H9 (cell line): ENCODE results near the gene MRPS26. TPM values are rescaled to one million over a fixed set of nuclear protein-coding genes. Genes with fewer than 3 reads are reported as not detected.

ENCODE experiments used
- DNase-seq: peaks from one replicate; pipeline ENCODE4 v3.0.0-alpha.2; 2017
- H2AFZ ChIP-seq: one replicate; pipeline ENCODE4 v1.6.1; 2013; ENCODE audit warnings: mild to moderate bottlenecking, low read length, control low read depth, moderate library complexity
- H2AK5ac ChIP-seq: 2 replicates; pipeline ENCODE4 v1.6.1; 2013; ENCODE audit warnings: low read length, control low read depth, mixed read lengths; ENCODE audit not compliant: insufficient read length
- H2BK120ac ChIP-seq: one replicate; pipeline ENCODE4 v1.6.1; 2013; ENCODE audit warnings: low read depth, mild to moderate bottlenecking, low read length, control low read depth, inconsistent platforms; ENCODE audit not compliant: poor library complexity, severe bottlenecking
- H2BK12ac ChIP-seq: 2 replicates; pipeline ENCODE4 v1.6.1; 2013; ENCODE audit warnings: low read length, control low read depth, mixed read lengths, low read depth; ENCODE audit not compliant: insufficient read length
- H2BK15ac ChIP-seq: 2 replicates; pipeline ENCODE4 v1.6.1; 2013; ENCODE audit warnings: low read depth, low read length, control low read depth
- H2BK20ac ChIP-seq: one replicate; pipeline ENCODE4 v1.6.1; 2013; ENCODE audit warnings: low read depth, mild to moderate bottlenecking, low read length, control low read depth, inconsistent platforms; ENCODE audit not compliant: poor library complexity, severe bottlenecking
- H2BK5ac ChIP-seq: 2 replicates; pipeline ENCODE4 v1.6.1; 2013; ENCODE audit warnings: low read length, control low read depth, mixed read lengths; ENCODE audit not compliant: insufficient read length
- H3K14ac ChIP-seq: 2 replicates; pipeline ENCODE4 v1.6.1; 2013; ENCODE audit warnings: low read length, control low read depth; ENCODE audit not compliant: insufficient read depth
- H3K18ac ChIP-seq: 2 replicates; pipeline ENCODE4 v1.6.1; 2013; ENCODE audit warnings: low read depth, mild to moderate bottlenecking, mixed read lengths, low read length, control low read depth; ENCODE audit not compliant: insufficient read length
- H3K23ac ChIP-seq: 2 replicates; pipeline ENCODE4 v1.6.1; 2013; ENCODE audit warnings: low read length, control low read depth, mixed read lengths, low read depth; ENCODE audit not compliant: insufficient read length
- H3K23me2 ChIP-seq: 2 replicates; pipeline ENCODE4 v1.6.1; 2013; ENCODE audit warnings: low read depth, mild to moderate bottlenecking, mixed read lengths, low read length, control low read depth; ENCODE audit not compliant: insufficient read length, poor library complexity, severe bottlenecking
- H3K27ac ChIP-seq: 2 replicates; pipeline ENCODE4 v1.5.1; 2013; ENCODE audit warnings: low read length, control low read depth, mixed read lengths, low read depth; ENCODE audit not compliant: insufficient read length
- H3K27me3 ChIP-seq: 2 replicates; pipeline ENCODE4 v1.6.1; 2013; ENCODE audit warnings: low read length, control low read depth, inconsistent platforms; ENCODE audit not compliant: insufficient read depth
- H3K4ac ChIP-seq: 2 replicates; pipeline ENCODE4 v1.6.1; 2013; ENCODE audit warnings: low read depth, mild to moderate bottlenecking, control low read depth, inconsistent platforms, low read length, moderate library complexity
- H3K4me1 ChIP-seq: 2 replicates; pipeline ENCODE4 v1.6.1; 2013; ENCODE audit warnings: low read length, control low read depth, inconsistent platforms; ENCODE audit not compliant: insufficient read depth
- H3K4me2 ChIP-seq: 2 replicates; pipeline ENCODE4 v1.6.1; 2013; ENCODE audit warnings: low read length, control low read depth, mixed read lengths; ENCODE audit not compliant: insufficient read length, insufficient read depth
- H3K56ac ChIP-seq: 2 replicates; pipeline ENCODE4 v1.6.1; 2013; ENCODE audit warnings: low read depth, mild to moderate bottlenecking, mixed read lengths, low read length, control low read depth; ENCODE audit not compliant: insufficient read length
- H3K79me1 ChIP-seq: 2 replicates; pipeline ENCODE4 v1.6.1; 2013; ENCODE audit warnings: low read depth, mild to moderate bottlenecking, moderate library complexity, low read length, control low read depth, inconsistent platforms; ENCODE audit not compliant: insufficient read depth, poor library complexity, severe bottlenecking
- H3K79me2 ChIP-seq: 2 replicates; pipeline ENCODE4 v1.6.1; 2013; ENCODE audit warnings: low read length, control low read depth, inconsistent platforms; ENCODE audit not compliant: insufficient read depth
- H3K9ac ChIP-seq: 2 replicates; pipeline ENCODE4 v1.6.1; 2013; ENCODE audit warnings: low read length, control low read depth, mixed read lengths; ENCODE audit not compliant: insufficient read length; ENCODE audit errors: extremely low read depth
- H3K9me3 ChIP-seq: one replicate; pipeline ENCODE4 v1.6.1; 2013; ENCODE audit warnings: low read depth, low read length, inconsistent platforms; ENCODE audit not compliant: control insufficient read depth
- H3T11ph ChIP-seq: one replicate; pipeline ENCODE4 v1.6.1; 2013; ENCODE audit warnings: mild to moderate bottlenecking, low read length, control low read depth, inconsistent platforms
- H4K20me1 ChIP-seq: one replicate; pipeline ENCODE4 v1.6.1; 2013; ENCODE audit not compliant: control insufficient read depth, insufficient read length, insufficient read depth
- H4K5ac ChIP-seq: 2 replicates; pipeline ENCODE4 v1.6.1; 2013; ENCODE audit warnings: low read depth, mild to moderate bottlenecking, mixed read lengths, low read length, control low read depth; ENCODE audit not compliant: insufficient read length
- H4K8ac ChIP-seq: replicated peaks from 2 replicates; pipeline ENCODE4 v1.6.1; 2013; ENCODE audit warnings: low read length, control low read depth, mixed read lengths, low read depth; ENCODE audit not compliant: insufficient read length
- H4K91ac ChIP-seq: 2 replicates; pipeline ENCODE4 v1.6.1; 2013; ENCODE audit warnings: low read depth, mild to moderate bottlenecking, moderate library complexity, mixed read lengths, low read length, control low read depth; ENCODE audit not compliant: insufficient read length
- H3K27ac Mint-ChIP-seq, 3 experiments: 2 replicates in 2 of 3; 3 replicates in 1 of 3; pipeline ENCODE4 v1.8.0; 2020 to 2021; ENCODE audit warnings: mixed read lengths in 3 of 3, mild to moderate bottlenecking in 1 of 3, moderate library complexity in 1 of 3
- H3K27me3 Mint-ChIP-seq: 2 replicates; pipeline ENCODE4 v1.8.0; 2021; ENCODE audit warnings: low read depth, mild to moderate bottlenecking, moderate library complexity, mixed read lengths
- H3K36me3 Mint-ChIP-seq, 3 experiments: 2 replicates in 2 of 3; 3 replicates in 1 of 3; pipeline ENCODE4 v1.8.0; 2020 to 2021; ENCODE audit warnings: low read depth in 3 of 3, mixed read lengths in 3 of 3; ENCODE audit not compliant: insufficient read depth in 1 of 3
- H3K4me1 Mint-ChIP-seq, 2 experiments: 2 replicates each; pipeline ENCODE4 v1.8.0; 2020; ENCODE audit warnings: mixed read lengths in 2 of 2
- H3K4me3 Mint-ChIP-seq, 2 experiments: 2 replicates in 1 of 2; 3 replicates in 1 of 2; pipeline ENCODE4 v1.8.0; 2020 to 2021; ENCODE audit warnings: mild to moderate bottlenecking in 2 of 2, mixed read lengths in 2 of 2, moderate library complexity in 1 of 2
- H3K9me3 Mint-ChIP-seq, 2 experiments: 2 replicates in 1 of 2; 3 replicates in 1 of 2; pipeline ENCODE4 v1.8.0; 2020; ENCODE audit warnings: mild to moderate bottlenecking in 2 of 2, mixed read lengths in 2 of 2, moderate library complexity in 1 of 2
- WGBS: extraction: QIAGEN DNeasy Blood & Tissue Kit; methylation state at CpG from one replicate; pipeline ENCODE4 v1.1.7; 2013; ENCODE audit warnings: missing lambda C conversion rate, low lambda C conversion rate, mixed read lengths; ENCODE audit not compliant: insufficient read length; ENCODE audit errors: extremely low coverage; 5-methylcytosine and 5-hydroxymethylcytosine counted together
- total RNA-seq: library from RNA; stranded (reverse); gene quantifications from 2 replicates; pipeline ENCODE4 v1.2.1, GENCODE V29; 2021
- TF ChIP-seq, protein P1 (sequence below): fragments of 200-600 bp; sonication (generic); conservative IDR thresholded peaks from 3 replicates; pipeline ENCODE4 v1.8.0; 2021; ENCODE audit warnings: antibody characterized with exemption, mild to moderate bottlenecking

MRPS26 gene
- total RNA-seq, 1 experiment from 2014 or later = 97.6 TPM

DNA sequence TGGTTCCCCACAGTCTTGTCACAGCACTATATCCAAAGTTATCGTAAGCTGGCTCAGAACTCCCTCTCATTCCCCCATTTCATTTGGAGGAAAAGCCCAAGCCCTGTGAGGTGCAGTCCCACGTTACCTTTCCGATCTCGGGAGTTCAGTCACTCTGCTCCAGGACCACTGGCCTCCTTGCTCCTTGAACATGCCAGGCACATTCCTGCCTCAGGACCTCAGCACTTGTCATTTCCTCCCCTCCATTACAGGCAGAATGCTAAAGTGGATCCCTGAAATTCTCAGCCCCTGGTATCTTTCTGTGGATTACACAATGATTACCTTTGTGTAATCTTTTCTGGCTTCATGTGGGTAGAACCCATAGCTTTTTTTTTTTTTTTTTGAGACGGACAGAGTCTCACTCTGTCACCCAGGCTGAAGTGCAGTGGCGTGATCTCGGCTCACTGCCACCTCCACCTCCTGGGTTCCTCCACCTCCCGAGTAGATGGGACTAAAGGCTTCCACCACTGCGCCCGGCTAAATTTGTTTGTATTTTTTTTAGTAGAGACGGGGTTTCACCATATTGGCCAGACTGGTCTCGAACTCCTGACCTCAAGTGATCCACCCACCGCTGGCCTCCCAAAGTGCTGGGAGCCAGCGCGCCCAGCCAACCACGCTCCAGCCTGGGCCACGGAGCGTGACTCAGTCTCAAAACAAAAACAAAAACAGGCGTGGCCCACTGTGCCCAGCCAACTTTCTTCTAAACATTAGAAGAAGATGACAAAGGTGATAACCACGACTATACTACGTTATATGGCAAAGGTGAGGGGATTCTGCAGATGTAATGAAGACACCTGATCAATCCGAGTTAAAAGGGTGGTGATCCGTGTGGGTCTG, 21.5 kb downstream of the MRPS26 start:
- TF ChIP-seq, protein P1, sequence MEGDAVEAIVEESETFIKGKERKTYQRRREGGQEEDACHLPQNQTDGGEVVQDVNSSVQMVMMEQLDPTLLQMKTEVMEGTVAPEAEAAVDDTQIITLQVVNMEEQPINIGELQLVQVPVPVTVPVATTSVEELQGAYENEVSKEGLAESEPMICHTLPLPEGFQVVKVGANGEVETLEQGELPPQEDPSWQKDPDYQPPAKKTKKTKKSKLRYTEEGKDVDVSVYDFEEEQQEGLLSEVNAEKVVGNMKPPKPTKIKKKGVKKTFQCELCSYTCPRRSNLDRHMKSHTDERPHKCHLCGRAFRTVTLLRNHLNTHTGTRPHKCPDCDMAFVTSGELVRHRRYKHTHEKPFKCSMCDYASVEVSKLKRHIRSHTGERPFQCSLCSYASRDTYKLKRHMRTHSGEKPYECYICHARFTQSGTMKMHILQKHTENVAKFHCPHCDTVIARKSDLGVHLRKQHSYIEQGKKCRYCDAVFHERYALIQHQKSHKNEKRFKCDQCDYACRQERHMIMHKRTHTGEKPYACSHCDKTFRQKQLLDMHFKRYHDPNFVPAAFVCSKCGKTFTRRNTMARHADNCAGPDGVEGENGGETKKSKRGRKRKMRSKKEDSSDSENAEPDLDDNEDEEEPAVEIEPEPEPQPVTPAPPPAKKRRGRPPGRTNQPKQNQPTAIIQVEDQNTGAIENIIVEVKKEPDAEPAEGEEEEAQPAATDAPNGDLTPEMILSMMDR = no peak
- Histone ChIP-seq H3K27ac (no peak overlapping the region), H3K23me2 (no peaks in the 10 kb centered on the region), H2AFZ (no peak overlapping the region), H2BK15ac (no peak overlapping the region), H4K5ac (no peak overlapping the region), H2BK5ac (no peak overlapping the region), H3K4ac (no peak overlapping the region), H2BK12ac (no peak overlapping the region), H4K8ac (no peak overlapping the region), H3K56ac (no peak overlapping the region), H3K27me3 (peaks cover 2% of the 10 kb centered on the region; the same call in 1 of the 2 replicates), H3K79me2 (no peaks in the 10 kb centered on the region), H3K14ac (no peak overlapping the region), H3K23ac (no peak overlapping the region), H4K20me1 (no peaks in the 10 kb centered on the region), H2AK5ac (no peak overlapping the region), H3T11ph (no peak overlapping the region), H3K79me1 (no peaks in the 10 kb centered on the region), H2BK20ac (no peak overlapping the region), H4K91ac (no peak overlapping the region), H3K9me3 (no peaks in the 10 kb centered on the region), H3K9ac (no peak overlapping the region), H3K4me1 (no peaks in the 10 kb centered on the region), H3K4me2 (no peak overlapping the region), H3K18ac (no peak overlapping the region), H2BK120ac (no peak overlapping the region)
- DNase-seq = no peak
- no peak overlapping the region for H3K4me3 Mint-ChIP-seq
- no CpG with 5 or more reads among the region's 23 CpGs for WGBS
- peaks cover 23% of the 10 kb centered on the region for H3K27me3 Mint-ChIP-seq
- H3K27ac Mint-ChIP-seq = no peak overlapping the region; a peak in 1 of 7 replicates
- peaks cover 2% of the 10 kb centered on the region in 2 experiments for H3K4me1 Mint-ChIP-seq
- H3K36me3 Mint-ChIP-seq = no peaks in the 10 kb centered on the region
- no peaks in the 10 kb centered on the region; a peak in 1 of 5 replicates for H3K9me3 Mint-ChIP-seq
